Common myeloid progenitor, CD34-positive (primary cell): ENCODE measurements around the gene SAMD8.
A peak's percentile ranks its signal among the peaks of the same experiment; 100 is the strongest.

Source experiments
- CTCF ChIA-PET: fragments of 350-600 bp; sonication (Branson Sonifier 250); formaldehyde crosslinking; loops from one replicate; lab custom pipeline; 2021; ENCODE audit warnings: antibody characterized with exemption; lab: Charles Lee
- POLR2A ChIA-PET: fragments of 350-600 bp; sonication (Branson Sonifier 250); formaldehyde crosslinking; loops from one replicate; lab custom pipeline; 2021; ENCODE audit warnings: antibody characterized with exemption; lab: Charles Lee
- DNase-seq, 3 donors: peaks; one replicate each; pipeline versions ENCODE4 v3.0.0 to v3.0.0-alpha.2; 2013
- H3K27ac ChIP-seq, 2 experiments: 1 replicate in 1 of 2; 2 replicates in 1 of 2; pipeline ENCODE4 v1.7.0; 2013; ENCODE audit warnings: inconsistent platforms in 2 of 2, low read length in 2 of 2, mild to moderate bottlenecking in 2 of 2, low read depth in 1 of 2, moderate library complexity in 1 of 2; ENCODE audit not compliant: severe bottlenecking in 2 of 2, insufficient read depth in 1 of 2, poor library complexity in 1 of 2
- H3K27me3 ChIP-seq, 5 experiments: replicated peaks in 2 of 5; 1 replicate in 3 of 5; 2 replicates in 2 of 5; pipeline versions ENCODE4 v1.6.1 to v1.7.0; 2013; ENCODE audit warnings: low read length in 4 of 5, mild to moderate bottlenecking in 2 of 5, moderate library complexity in 2 of 5, inconsistent platforms in 1 of 5; ENCODE audit not compliant: insufficient read depth in 5 of 5, control insufficient read depth in 4 of 5
- H3K36me3 ChIP-seq, 4 experiments: 1 replicate in 2 of 4; 2 replicates in 2 of 4; pipeline versions ENCODE4 v1.6.1 to v1.7.0; 2013; ENCODE audit warnings: low read length in 3 of 4, control low read depth in 1 of 4, mild to moderate bottlenecking in 1 of 4; ENCODE audit not compliant: control insufficient read depth in 4 of 4, insufficient read depth in 4 of 4
- H3K4me1 ChIP-seq, 4 experiments: 1 replicate in 3 of 4; 2 replicates in 1 of 4; pipeline versions ENCODE4 v1.6.1 to v1.7.1; 2013; ENCODE audit warnings: low read length in 3 of 4, mild to moderate bottlenecking in 3 of 4, control low read depth in 1 of 4, inconsistent platforms in 1 of 4, moderate library complexity in 1 of 4; ENCODE audit not compliant: control insufficient read depth in 4 of 4, insufficient read depth in 4 of 4; ENCODE audit errors: control extremely low read depth in 1 of 4
- H3K4me3 ChIP-seq, 7 experiments: 1 replicate in 4 of 7; 2 replicates in 3 of 7; pipeline versions ENCODE4 v1.5.1 to v1.7.0; 2013; ENCODE audit warnings: mild to moderate bottlenecking in 7 of 7, low read length in 6 of 7, moderate library complexity in 6 of 7, inconsistent platforms in 2 of 7, low read depth in 2 of 7, control low read depth in 1 of 7; ENCODE audit not compliant: insufficient read depth in 4 of 7, control insufficient read depth in 1 of 7; ENCODE audit errors: extremely low read depth in 1 of 7
- H3K9me3 ChIP-seq, 5 experiments: 1 replicate in 4 of 5; 2 replicates in 1 of 5; pipeline versions ENCODE4 v1.6.1 to v1.7.1; 2013; ENCODE audit warnings: low read length in 4 of 5, mild to moderate bottlenecking in 2 of 5, inconsistent platforms in 1 of 5, low read depth in 1 of 5, moderate library complexity in 1 of 5; ENCODE audit not compliant: control insufficient read depth in 4 of 5, insufficient read depth in 2 of 5; ENCODE audit errors: control extremely low read depth in 1 of 5
- WGBS: methylation state at CpG from one replicate; pipeline ENCODE4 v1.1.5; 2013; ENCODE audit not compliant: insufficient coverage; 5-methylcytosine and 5-hydroxymethylcytosine counted together

SAMD8 gene

GRCh38 chr10:75226095-75226494 is 114.6 kb downstream of the SAMD8 start:
- POLR2A ChIA-PET = no interaction called here
- Histone ChIP-seq H3K4me3 (no peak overlapping the region), H3K27me3 (no peaks in the 10 kb centered on the region), H3K36me3 (peaks cover 12 to 83% (median 67%) of the 10 kb centered on the region in 4 experiments), H3K9me3 (no peaks in the 10 kb centered on the region), H3K4me1 (no peaks in the 10 kb centered on the region), H3K27ac (peak overlapping the region in 1 of 2 experiments; percentile 21)
- CTCF ChIA-PET = interaction anchor here (1.2 to 7.1 kb wide), 3 partner anchors 9 to 38 kb away, joined by 3 to 70 read pairs (median 7); partner anchors contain the start of gene COMTD1
- DNase-seq = no peak
- no CpG with 5 or more reads among the region's 2 CpGs for WGBS

- ChIA-PET POLR2A (interaction anchor here (1.1 kb wide), 1 partner anchor 16 kb away, joined by 3 read pairs; the partner anchor contains the start of gene VDAC2), CTCF (interaction anchor here (0.5 to 7.1 kb wide), 4 partner anchors 8 to 1102 kb away, joined by 3 to 70 read pairs (median 6); partner anchors contain the start of gene COMTD1)
- Histone ChIP-seq H3K4me3 (no peak overlapping the region), H3K27me3 (no peaks in the 10 kb centered on the region), H3K4me1 (no peaks in the 10 kb centered on the region), H3K36me3 (peaks cover 10 to 84% (median 67%) of the 10 kb centered on the region in 4 experiments), H3K27ac (peak overlapping the region in 1 of 2 experiments; percentile 21), H3K9me3 (no peaks in the 10 kb centered on the region)
- no peak for DNase-seq
- 89% methylated on average over 3 of the region's 5 CpGs for WGBS
Observed at GRCh38 chr10:75226656-75227055, 115.2 kb downstream of the SAMD8 start.

GRCh38 chr10:75228278-75228677 is 116.8 kb downstream of the SAMD8 start:
- ChIA-PET CTCF (interaction anchor here (0.8 to 7.1 kb wide), 5 partner anchors 10 to 40 kb away, joined by 3 to 70 read pairs (median 3); partner anchors contain the start of gene VDAC2), POLR2A (interaction anchor here (1.4 kb wide), 1 partner anchor 17 kb away, joined by 4 read pairs; the partner anchor contains the start of gene VDAC2)
- 100% methylated on average over 1 of the region's 3 CpGs for WGBS
- Histone ChIP-seq H3K36me3 (peaks cover 8 to 83% (median 66%) of the 10 kb centered on the region in 4 experiments), H3K4me1 (no peaks in the 10 kb centered on the region), H3K27ac (no peak overlapping the region), H3K9me3 (no peaks in the 10 kb centered on the region), H3K27me3 (no peaks in the 10 kb centered on the region), H3K4me3 (no peak overlapping the region)
- DNase-seq = no peak

GRCh38 chr10:75228834-75229233 is 117.4 kb downstream of the SAMD8 start:
- H3K4me1 ChIP-seq = peaks cover 0 to 3% (median 1%) of the 10 kb centered on the region in 4 experiments
- POLR2A ChIA-PET = interaction anchor here (1.4 kb wide), 1 partner anchor 18 kb away, joined by 4 read pairs; the partner anchor contains the start of gene VDAC2

GRCh38 chr10:75229971-75230370 is 118.5 kb downstream of the SAMD8 start:
- no peak for DNase-seq
- Histone ChIP-seq H3K4me1 (peaks cover 0 to 13% (median 10%) of the 10 kb centered on the region in 4 experiments), H3K9me3 (no peaks in the 10 kb centered on the region), H3K27me3 (no peaks in the 10 kb centered on the region), H3K4me3 (no peak overlapping the region), H3K27ac (no peak overlapping the region), H3K36me3 (peaks cover 5 to 68% (median 52%) of the 10 kb centered on the region in 4 experiments)
- WGBS = 100% methylated on average over 2 of the region's 3 CpGs
- POLR2A ChIA-PET = interaction anchor here (1.0 to 1.4 kb wide), 2 partner anchors 18 to 20 kb away, joined by 3 to 8 read pairs; partner anchors contain the start of gene VDAC2
- CTCF ChIA-PET = interaction anchor here (1.2 to 7.1 kb wide), 6 partner anchors 12 to 116 kb away, joined by 3 to 70 read pairs (median 13); partner anchors contain the start of gene VDAC2

More at GRCh38 chr10:75228834-75229233, 117.4 kb downstream of the SAMD8 start:
- no peak overlapping the region for H3K4me3 ChIP-seq
- peaks cover 8 to 80% (median 61%) of the 10 kb centered on the region in 4 experiments for H3K36me3 ChIP-seq
- H3K27me3 ChIP-seq = no peaks in the 10 kb centered on the region
- no peak overlapping the region for H3K27ac ChIP-seq
- CTCF ChIA-PET = interaction anchor here (1.0 to 7.1 kb wide), 4 partner anchors 11 to 41 kb away, joined by 3 to 70 read pairs (median 5); partner anchors contain the start of gene VDAC2
- no peak for DNase-seq
- WGBS = 93% methylated on average over 3 of the region's 4 CpGs
- no peaks in the 10 kb centered on the region for H3K9me3 ChIP-seq

- WGBS = 0% methylated on average over 1 of the region's 5 CpGs
- H3K27ac ChIP-seq = no peak overlapping the region
- ChIA-PET CTCF (interaction anchor here (0.8 to 7.1 kb wide), 8 partner anchors 13 to 117 kb away, joined by 3 to 70 read pairs (median 4); partner anchors contain the start of gene VDAC2), POLR2A (interaction anchor here (0.5 to 1.4 kb wide), 4 partner anchors 18 to 803 kb away, joined by 3 to 9 read pairs (median 6); partner anchors contain the start of gene VDAC2)
- H3K4me3 ChIP-seq = no peak overlapping the region
- H3K27me3 ChIP-seq = no peaks in the 10 kb centered on the region
- no peaks in the 10 kb centered on the region for H3K9me3 ChIP-seq
- peaks cover 0 to 19% (median 16%) of the 10 kb centered on the region in 4 experiments for H3K4me1 ChIP-seq
- peaks cover 4 to 62% (median 46%) of the 10 kb centered on the region in 4 experiments for H3K36me3 ChIP-seq
- peak; percentile 87 to 94 (median 90) for DNase-seq
Observed at GRCh38 chr10:75230600-75231038, 119.2 kb downstream of the SAMD8 start.
